Stimulated activated CD4-positive, alpha-beta T cell treated with anti-CD3 and anti-CD28 coated beads, Interleukin-4, amount 100 ng/mL, for 4 hours (primary cell): ENCODE results near the gene MYOM1.
"Not testable (repeated sequence)": the region's sequence is repeated elsewhere in the genome, so short reads cannot be mapped to it uniquely, and the experiment has no call there.

Experiments used
- DNase-seq, 2 experiments: peaks; one replicate each; pipeline ENCODE4 v3.0.0-alpha.2; 2020

The MYOM1 gene

GRCh38 chr18:3073353-3073752 lies 146.4 kb downstream of the MYOM1 start:
- DNase-seq = not testable (repeated sequence)

DNA sequence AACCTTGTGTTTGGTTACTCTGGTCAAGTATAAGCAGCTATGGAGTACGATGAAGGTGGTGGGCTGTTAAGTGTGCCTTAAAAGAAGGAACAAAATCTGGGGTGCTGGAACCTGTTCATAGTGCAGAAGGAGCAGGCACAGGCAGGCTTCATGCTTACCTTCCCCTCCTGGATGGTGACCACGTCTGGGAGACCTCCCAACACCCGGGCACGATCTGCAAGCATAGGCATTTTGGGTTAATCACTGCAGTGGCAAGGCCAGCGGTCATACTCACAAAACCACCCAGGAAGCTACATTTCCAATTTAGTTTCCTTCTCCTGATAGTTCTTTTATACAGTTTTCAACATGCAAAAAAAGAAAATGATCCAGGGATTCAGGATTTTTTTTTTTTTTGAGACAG lies 148.1 kb downstream of the MYOM1 start:
- DNase-seq = no peak

- DNase-seq = peak in 1 of 2 experiments; percentile 9
These were observed 149.9 kb downstream of the MYOM1 start for GRCh38 chr18:3069671-3070433.

- DNase-seq = no peak
These were observed 152.0 kb downstream of the MYOM1 start for GRCh38 chr18:3067722-3068121.

DNA sequence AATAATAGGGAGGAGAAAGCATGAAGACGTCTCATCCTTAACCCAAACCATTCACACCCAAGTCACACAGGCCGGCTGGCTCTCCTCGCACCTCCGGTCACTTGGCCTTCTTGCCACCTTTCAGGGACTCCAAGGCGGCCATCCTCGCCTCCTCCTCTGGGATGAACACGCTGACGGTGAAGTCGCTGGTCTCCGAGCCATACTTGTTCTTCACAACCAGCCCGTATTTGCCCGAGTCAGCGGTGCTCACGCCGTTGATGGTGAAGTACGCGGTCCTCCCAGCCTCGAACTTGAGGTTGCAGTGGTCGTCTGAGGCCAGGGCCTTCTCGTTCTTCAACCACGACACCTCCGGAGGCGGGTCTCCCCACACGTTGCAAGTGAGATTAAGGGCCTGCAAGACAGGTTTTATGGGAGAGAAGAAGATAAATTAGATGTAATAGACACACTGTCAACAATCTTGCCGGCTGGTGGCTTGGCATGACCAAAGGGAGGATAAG lies 152.6 kb downstream of the MYOM1 start:
- DNase-seq = no peak

- no peak for DNase-seq
These were observed 153.2 kb downstream of the MYOM1 start for GRCh38 chr18:3066341-3067110.

DNA sequence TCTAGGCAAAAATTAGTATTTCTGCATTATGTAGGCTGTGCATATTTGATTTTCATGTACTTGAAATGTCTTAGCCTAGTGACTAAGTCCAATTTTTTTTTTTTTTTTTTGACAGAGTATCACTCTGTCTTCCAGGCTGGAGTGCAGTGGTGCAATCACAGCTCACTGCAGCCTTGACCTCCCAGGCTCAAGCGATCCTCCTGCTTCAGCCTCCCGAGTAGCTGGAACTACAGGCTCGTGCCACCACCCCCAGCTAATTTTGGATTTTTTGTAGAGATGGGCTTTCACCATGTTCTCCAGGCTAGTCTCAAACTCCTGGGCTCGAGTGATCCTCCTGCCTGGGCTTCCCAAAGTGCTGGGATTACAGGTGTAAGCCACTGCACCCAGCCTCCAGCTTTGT lies 156.0 kb downstream of the MYOM1 start:
- DNase-seq = not testable (repeated sequence)

DNA sequence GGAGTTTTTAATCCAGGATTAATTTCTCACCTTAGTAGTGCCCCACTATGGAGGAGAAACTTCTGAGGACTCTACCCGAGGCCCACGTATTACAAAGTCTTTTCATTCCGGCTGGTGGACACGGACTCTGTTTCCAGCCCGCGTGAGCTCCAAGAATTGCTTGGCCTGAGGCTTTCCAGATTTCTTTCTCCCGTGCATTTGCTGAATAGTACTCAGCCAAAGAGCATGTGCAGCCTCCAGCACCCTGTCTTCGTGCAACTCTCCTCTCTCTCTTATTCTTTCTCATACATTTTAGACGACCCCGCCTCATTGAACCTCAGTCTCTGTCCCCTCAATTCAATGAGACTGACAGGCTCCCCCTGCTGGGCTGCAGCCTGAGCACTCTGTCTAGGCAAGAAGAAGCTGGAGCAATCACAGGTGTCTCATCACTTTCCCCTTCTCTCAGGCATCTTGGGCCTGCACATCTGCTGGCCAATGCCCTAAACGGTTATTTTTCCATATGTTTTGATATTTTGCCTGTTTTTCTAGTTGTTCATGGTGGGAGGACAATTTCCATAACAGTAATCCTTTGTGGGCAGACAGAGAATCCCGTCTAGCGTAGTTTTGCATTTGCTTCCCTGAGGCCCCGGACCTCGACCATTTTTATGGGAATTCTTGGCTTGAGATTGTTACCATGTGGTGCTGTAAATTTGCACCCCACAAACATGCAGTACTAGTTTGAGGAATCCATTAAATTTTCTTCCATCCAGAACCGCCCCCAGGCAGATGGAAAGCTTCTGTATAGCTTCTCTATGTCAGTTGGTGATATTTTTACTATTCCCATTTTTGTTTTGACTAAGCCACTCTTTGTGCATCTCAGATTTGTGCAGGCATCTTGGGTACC lies 156.7 kb downstream of the MYOM1 start:
- DNase-seq = peak; percentile 66

GRCh38 chr18:3061581-3062312 lies 158.0 kb downstream of the MYOM1 start:
- DNase-seq = peak in 1 of 2 experiments; percentile 13

DNA sequence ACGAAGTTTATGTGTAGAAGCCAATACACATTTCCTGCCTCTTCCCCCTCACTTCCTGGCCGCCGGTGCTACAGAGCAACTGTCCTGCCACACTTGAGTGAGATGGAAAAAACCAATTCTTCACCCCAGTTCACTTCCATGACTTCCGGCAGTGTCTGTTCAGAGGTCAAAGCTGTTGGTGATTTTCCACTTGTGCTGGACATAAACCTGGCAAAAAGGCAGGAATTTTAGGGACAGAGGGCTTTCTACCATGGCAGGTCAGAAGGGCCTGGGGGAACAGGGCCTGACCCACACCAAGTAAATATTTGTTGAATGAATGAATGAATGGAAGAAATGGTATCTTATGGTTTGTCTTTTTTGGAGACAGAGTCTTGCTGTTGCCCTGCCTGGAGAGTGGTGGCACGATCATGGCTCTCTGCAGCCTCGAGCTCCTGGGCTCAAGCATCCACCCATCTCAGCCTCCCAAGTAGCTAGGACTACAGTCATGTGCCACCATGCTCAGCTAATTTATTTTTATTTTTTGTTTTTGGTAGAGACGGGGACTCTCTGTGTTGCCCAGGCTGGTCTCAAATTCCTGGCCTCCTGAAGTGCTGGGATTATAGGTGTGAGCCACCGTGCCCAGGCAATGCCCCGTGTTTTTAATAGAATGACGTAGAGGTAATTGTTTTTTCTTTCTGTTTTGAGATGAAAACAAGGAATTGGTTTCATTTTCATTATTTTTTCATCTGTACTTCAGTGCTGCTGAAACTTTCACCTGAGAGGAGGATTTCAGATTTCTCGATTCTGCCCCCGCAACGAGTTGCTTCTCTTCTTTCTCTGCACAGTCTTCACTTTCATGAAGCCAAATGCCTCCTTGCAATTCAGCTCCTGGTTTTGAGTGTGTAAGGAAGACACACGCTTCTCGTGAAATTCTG lies 158.8 kb downstream of the MYOM1 start:
- peak; percentile 36 to 46 for DNase-seq

DNA sequence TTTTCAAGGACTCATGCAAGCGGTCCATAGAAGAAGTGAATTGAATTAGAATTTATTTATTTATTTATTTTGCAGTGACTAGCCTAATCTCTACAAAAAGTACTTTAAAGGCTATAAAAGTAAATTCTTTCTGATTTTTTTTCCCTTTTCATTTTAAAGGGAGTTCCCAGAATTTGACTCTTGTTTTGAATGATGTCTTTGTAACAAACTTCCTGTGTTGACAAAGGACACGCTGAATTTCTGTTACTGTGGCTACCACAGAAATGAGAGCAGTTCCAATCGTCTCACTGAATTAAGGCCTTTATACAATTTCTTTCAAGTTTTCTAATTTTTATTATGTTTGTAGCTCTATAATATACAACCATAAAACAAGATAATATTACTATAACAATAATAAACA lies 160.5 kb downstream of the MYOM1 start:
- DNase-seq = no peak

DNA sequence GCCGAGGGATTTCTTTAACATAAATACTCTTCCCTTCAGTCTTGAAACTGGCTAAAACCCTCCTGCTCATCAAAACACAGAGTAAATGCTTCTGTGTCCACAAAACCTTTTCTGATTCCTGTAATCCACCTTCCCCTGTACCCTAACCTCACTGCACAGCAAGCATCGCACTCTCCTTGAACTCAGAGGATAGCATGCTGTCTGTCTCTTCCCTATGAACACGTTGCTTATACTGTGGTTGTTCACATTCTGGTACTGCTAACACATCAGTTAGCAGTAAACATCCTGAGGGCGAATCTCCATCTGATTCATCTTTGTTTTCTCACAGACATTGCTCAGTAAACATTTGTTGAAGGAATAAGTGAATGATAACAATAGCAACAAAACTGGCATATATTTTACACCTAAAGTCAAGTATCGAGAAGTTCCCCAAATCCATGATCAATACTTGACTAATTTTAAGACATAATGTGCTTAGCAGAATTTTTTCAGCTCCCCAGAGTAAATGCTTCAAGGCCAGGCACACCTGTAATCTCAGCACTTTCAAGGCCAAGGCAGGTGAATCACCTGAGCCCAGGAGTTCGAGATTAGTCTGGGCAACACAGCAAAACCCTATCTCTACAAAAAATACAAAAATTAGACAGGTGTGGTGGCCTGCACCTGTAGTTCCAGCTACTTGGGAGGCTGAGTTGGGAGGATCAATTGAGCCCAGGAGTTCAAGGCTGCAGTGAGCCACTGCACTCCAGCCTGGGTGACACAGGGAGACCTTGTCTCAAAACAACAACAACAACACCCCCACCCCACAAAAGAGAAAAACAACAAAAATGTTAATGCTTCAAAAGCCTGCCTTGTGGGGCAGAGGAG lies 161.2 kb downstream of the MYOM1 start:
- DNase-seq = no peak

DNA sequence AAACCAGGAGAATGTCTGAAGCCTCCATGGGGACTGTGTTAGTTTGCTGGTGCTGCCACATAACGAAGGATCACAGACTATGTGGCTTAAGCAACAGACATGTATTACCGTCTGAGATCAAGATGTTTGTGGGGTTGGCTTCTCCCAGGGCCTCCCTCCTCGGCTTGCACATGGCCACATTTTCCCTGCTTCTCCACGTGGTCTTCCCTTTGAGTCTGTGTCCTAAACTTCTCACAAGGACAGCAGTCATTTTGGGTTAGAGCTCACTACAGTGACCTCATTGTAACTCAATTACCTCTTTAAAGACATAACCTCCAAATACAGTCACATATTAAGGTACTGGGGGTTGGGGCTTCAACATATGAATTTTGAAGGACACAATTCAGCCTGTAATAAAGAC lies 162.2 kb downstream of the MYOM1 start:
- DNase-seq = no peak

DNA sequence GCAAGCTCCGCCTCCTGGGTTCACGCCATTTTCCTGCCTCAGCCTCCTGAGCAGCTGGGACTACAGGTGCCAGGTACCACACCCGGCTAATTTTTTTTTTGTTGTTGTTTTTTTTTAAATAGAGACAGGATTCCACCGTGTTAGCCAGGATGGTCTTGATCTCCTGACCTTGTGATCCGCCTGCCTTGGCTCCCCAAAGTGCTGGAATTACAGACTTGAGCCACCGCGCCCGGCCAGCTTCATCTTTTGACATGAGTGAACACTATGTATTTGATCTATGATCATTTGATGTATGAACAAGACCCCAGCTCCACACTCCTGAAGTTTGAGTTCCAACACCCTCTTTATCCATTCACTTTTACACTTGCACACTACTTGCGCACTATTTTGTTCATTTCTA lies 163.5 kb downstream of the MYOM1 start:
- no peak for DNase-seq

DNA sequence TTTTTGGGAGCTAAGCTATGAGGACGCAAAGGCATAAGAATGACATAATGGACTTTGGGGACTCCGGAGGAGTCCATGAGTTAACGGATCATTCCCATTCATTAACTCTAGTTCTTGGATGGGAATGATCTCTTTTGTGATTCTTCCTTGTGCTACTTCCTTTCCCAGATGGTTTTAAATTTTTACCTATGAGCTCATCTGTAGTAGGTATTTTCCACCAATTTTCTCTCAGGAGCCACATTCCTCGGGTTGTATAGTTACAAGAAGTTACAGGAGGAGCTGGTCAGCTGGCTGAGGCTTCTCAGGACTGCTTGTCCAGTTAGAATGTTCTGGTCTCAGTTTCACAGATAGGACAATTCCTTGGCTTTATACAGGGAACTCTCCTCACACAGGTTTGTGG lies 164.0 kb downstream of the MYOM1 start:
- DNase-seq = no peak

GRCh38 chr18:3055186-3055728 lies 164.5 kb downstream of the MYOM1 start:
- no peak for DNase-seq

DNA sequence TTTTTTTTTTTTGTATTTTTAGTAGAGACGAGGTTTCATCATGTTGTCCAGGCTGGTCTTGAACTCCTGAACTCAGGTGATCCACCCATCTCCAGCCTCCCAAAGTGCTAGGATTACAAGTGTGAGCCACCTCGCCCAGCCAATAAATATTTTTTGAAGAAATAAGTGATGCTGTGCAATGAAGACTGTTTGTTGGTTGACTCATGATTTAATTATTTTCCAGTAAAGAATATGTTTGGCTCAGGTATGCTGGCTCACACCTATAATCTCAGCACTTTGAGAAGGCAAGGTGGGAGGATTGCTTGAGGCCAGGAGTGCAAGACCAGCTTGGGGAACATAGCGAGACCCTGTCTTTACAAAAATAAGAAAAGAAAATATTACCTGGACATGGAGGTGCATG lies 165.0 kb downstream of the MYOM1 start:
- no peak for DNase-seq

DNA sequence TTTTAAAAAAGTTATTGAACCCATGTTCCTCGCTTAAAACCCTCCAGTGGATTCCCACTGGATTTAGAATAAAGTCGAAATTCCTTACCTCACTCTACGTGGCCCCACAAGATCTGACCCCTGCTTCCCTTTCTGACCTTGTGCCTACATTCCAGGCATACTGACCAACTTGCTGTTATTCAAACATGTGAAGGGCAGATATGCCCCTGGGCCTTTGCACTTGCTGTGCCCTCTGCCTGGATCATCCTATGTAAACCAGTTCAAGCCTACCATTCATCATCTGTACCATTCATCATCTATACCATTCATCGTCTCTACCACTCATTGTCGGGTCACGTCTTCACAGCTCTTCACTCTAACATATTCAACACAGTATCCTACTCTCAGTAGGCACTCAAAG lies 165.6 kb downstream of the MYOM1 start:
- no peak for DNase-seq

GRCh38 chr18:3053081-3053480 lies 166.7 kb downstream of the MYOM1 start:
- no peak for DNase-seq

GRCh38 chr18:3052411-3052758 lies 167.4 kb downstream of the MYOM1 start:
- DNase-seq = no peak
